Naive thymus-derived CD4-positive, alpha-beta T cell (primary cell): ENCODE measurements around the gene NUP98. TPM values are rescaled to one million over a fixed set of nuclear protein-coding genes. Genes with fewer than 3 reads are reported as not detected.
A peak's percentile ranks its signal among the peaks of the same experiment; 100 is the strongest.

Source experiments
- ATAC-seq: fragments of 150-1000 bp; cut with Tn5 transposase; 2 replicates; pipeline ENCODE4 v1.10.0; 2021; ENCODE audit warnings: mild to moderate bottlenecking, moderate library complexity
- CTCF ChIA-PET: fragments of 350-600 bp; sonication (Branson Sonifier 250); formaldehyde crosslinking; loops from one replicate; lab custom pipeline; 2021; ENCODE audit warnings: antibody characterized with exemption; lab: Charles Lee
- POLR2A ChIA-PET: fragments of 350-600 bp; sonication (Branson Sonifier 250); formaldehyde crosslinking; loops from one replicate; lab custom pipeline; 2021; ENCODE audit warnings: antibody characterized with exemption, inconsistent platforms; lab: Charles Lee
- DNase-seq, 9 donors: peaks; one replicate each; pipeline versions ENCODE4 v3.0.0 to v3.0.0-alpha.2; 2020 to 2022; ENCODE audit warnings: mixed read lengths in 1 of 9
- H3K27ac ChIP-seq: one replicate; pipeline ENCODE4 v1.7.0; 2013; ENCODE audit warnings: mild to moderate bottlenecking, low read depth, low read length, moderate library complexity
- H3K27me3 ChIP-seq, 2 donors: one replicate each; pipeline ENCODE4 v1.7.0; 2013; ENCODE audit warnings: low read length in 2 of 2, mild to moderate bottlenecking in 2 of 2, moderate library complexity in 2 of 2; ENCODE audit not compliant: control insufficient read depth in 2 of 2, insufficient read depth in 2 of 2
- H3K36me3 ChIP-seq, 3 experiments: 1 replicate in 2 of 3; 2 replicates in 1 of 3; pipeline ENCODE4 v1.7.0; 2013; ENCODE audit warnings: low read length in 3 of 3, mild to moderate bottlenecking in 3 of 3, moderate library complexity in 1 of 3; ENCODE audit not compliant: insufficient read depth in 3 of 3, control insufficient read depth in 2 of 3
- H3K4me1 ChIP-seq, 2 donors: one replicate each; pipeline ENCODE4 v1.7.0; 2013; ENCODE audit warnings: low read length in 2 of 2, mild to moderate bottlenecking in 2 of 2, moderate library complexity in 1 of 2; ENCODE audit not compliant: control insufficient read depth in 2 of 2, insufficient read depth in 2 of 2
- H3K4me3 ChIP-seq: 2 replicates; pipeline ENCODE4 v1.7.0; 2013; ENCODE audit warnings: mild to moderate bottlenecking, low read length
- H3K9me3 ChIP-seq, 3 experiments: 1 replicate in 2 of 3; 2 replicates in 1 of 3; pipeline ENCODE4 v1.7.0; 2013; ENCODE audit warnings: low read length in 3 of 3; ENCODE audit not compliant: control insufficient read depth in 2 of 3
- H3K27ac Mint-ChIP-seq, 9 donors: one replicate each; pipeline ENCODE4 v1.8.0; 2020 to 2022; ENCODE audit warnings: mixed read lengths in 9 of 9, mild to moderate bottlenecking in 8 of 9, moderate library complexity in 5 of 9, inconsistent platforms in 2 of 9
- H3K27me3 Mint-ChIP-seq, 5 donors: one replicate each; pipeline ENCODE4 v1.8.0; 2021 to 2022; ENCODE audit warnings: mixed read lengths in 5 of 5, mild to moderate bottlenecking in 1 of 5
- H3K36me3 Mint-ChIP-seq, 5 donors: one replicate each; pipeline ENCODE4 v1.8.0; 2020 to 2022; ENCODE audit warnings: mixed read lengths in 5 of 5, mild to moderate bottlenecking in 3 of 5, inconsistent platforms in 1 of 5
- H3K4me1 Mint-ChIP-seq, 7 donors: one replicate each; pipeline ENCODE4 v1.8.0; 2020 to 2022; ENCODE audit warnings: mixed read lengths in 7 of 7, mild to moderate bottlenecking in 3 of 7, inconsistent platforms in 1 of 7
- H3K4me3 Mint-ChIP-seq, 10 donors: one replicate each; pipeline ENCODE4 v1.8.0; 2020 to 2022; ENCODE audit warnings: mild to moderate bottlenecking in 10 of 10, mixed read lengths in 10 of 10, moderate library complexity in 6 of 10, inconsistent platforms in 2 of 10
- H3K9me3 Mint-ChIP-seq, 11 donors: one replicate each; pipeline ENCODE4 v1.8.0; 2020 to 2022; ENCODE audit warnings: mixed read lengths in 11 of 11, mild to moderate bottlenecking in 4 of 11, inconsistent platforms in 1 of 11, moderate library complexity in 1 of 11
- intact Hi-C, 2 donors: fragments of 100-400 bp; cut with micrococcal nuclease; formaldehyde crosslinking; loops; one replicate each; pipeline ENCODE4 v1.15.1; 2023
- polyA plus RNA-seq, 2 donors: library from polyadenylated mRNA; unstranded; fragments of 300-500 nt; fragmentation: Illumina TruSeq; gene quantifications; one replicate each; pipeline ENCODE4 v1.2.3, GENCODE V29; 2021
- total RNA-seq, 6 experiments: library from RNA in 5 of 6; stranded (reverse) in 5 of 6; gene quantifications; 1 replicate in 5 of 6; 2 replicates in 1 of 6; pipeline ENCODE4 v1.2.3 and lab custom pipeline; 2021 to 2026

Gene NUP98
- total and polyA plus RNA-seq, 7 experiments from 2014 or later: 45.0 to 137 (median 104) TPM

GRCh38 chr11:3669742-3670183, 127.6 kb downstream of the NUP98 start:
- Histone ChIP-seq H3K4me3 (no peak overlapping the region), H3K27ac (no peak overlapping the region), H3K27me3 (no peaks in the 10 kb centered on the region), H3K36me3 (peaks cover 6 to 89% (median 16%) of the 10 kb centered on the region in 3 experiments), H3K9me3 (no peaks in the 10 kb centered on the region), H3K4me1 (no peaks in the 10 kb centered on the region)
- POLR2A ChIA-PET: no interaction called here
- ATAC-seq (no peak), DNase-seq (no peak)
- CTCF ChIA-PET: no interaction called here
- peak overlapping the region in 3 of 9 donors; percentile 28 to 63 (median 58) for H3K27ac Mint-ChIP-seq
- H3K9me3 Mint-ChIP-seq: no peaks in the 10 kb centered on the region
- peaks cover 8 to 64% (median 37%) of the 10 kb centered on the region in 5 donors for H3K36me3 Mint-ChIP-seq
- no peak overlapping the region for H3K4me3 Mint-ChIP-seq
- intact Hi-C loops: no loop called here
- peaks cover 0 to 4% (median 0%) of the 10 kb centered on the region in 7 donors for H3K4me1 Mint-ChIP-seq
- H3K27me3 Mint-ChIP-seq: no peaks in the 10 kb centered on the region

GRCh38 chr11:3669128-3669527, 128.2 kb downstream of the NUP98 start:
- H3K4me1 ChIP-seq: no peaks in the 10 kb centered on the region
- H3K27ac ChIP-seq: no peak overlapping the region
- Mint-ChIP-seq H3K4me3 (no peak overlapping the region), H3K36me3 (peaks cover 7 to 59% (median 33%) of the 10 kb centered on the region in 5 donors), H3K27me3 (no peaks in the 10 kb centered on the region), H3K27ac (peak overlapping the region in 1 of 9 donors; percentile 32), H3K9me3 (no peaks in the 10 kb centered on the region), H3K4me1 (peaks cover 0 to 4% (median 0%) of the 10 kb centered on the region in 7 donors)
- no peak overlapping the region for H3K4me3 ChIP-seq
- DNase-seq (no peak), ATAC-seq (no peak)
- CTCF ChIA-PET: no interaction called here
- intact Hi-C loops: no loop called here
- H3K36me3 ChIP-seq: peaks cover 6 to 89% (median 16%) of the 10 kb centered on the region in 3 experiments
- no peaks in the 10 kb centered on the region for H3K27me3 ChIP-seq
- H3K9me3 ChIP-seq: no peaks in the 10 kb centered on the region
- POLR2A ChIA-PET: no interaction called here

- Histone ChIP-seq H3K9me3 (no peaks in the 10 kb centered on the region), H3K4me1 (no peaks in the 10 kb centered on the region), H3K27me3 (no peaks in the 10 kb centered on the region), H3K27ac (no peak overlapping the region), H3K4me3 (no peak overlapping the region), H3K36me3 (peaks cover under 1 to 76% (median 6%) of the 10 kb centered on the region in 3 experiments)
- Mint-ChIP-seq H3K36me3 (peaks cover 9 to 57% (median 27%) of the 10 kb centered on the region in 5 donors), H3K9me3 (no peaks in the 10 kb centered on the region), H3K4me3 (no peak overlapping the region), H3K4me1 (peaks cover 0 to 4% (median 0%) of the 10 kb centered on the region in 7 donors), H3K27ac (no peak overlapping the region), H3K27me3 (no peaks in the 10 kb centered on the region)
- ChIA-PET CTCF (no interaction called here), POLR2A (no interaction called here)
- no peak for ATAC-seq
- DNase-seq: no peak
- intact Hi-C loops: no loop called here
Measured at GRCh38 chr11:3667149-3668035, 130.0 kb downstream of the NUP98 start.

- Mint-ChIP-seq H3K4me3 (no peak overlapping the region), H3K9me3 (no peaks in the 10 kb centered on the region), H3K36me3 (peaks cover 7 to 51% (median 23%) of the 10 kb centered on the region in 5 donors), H3K4me1 (peaks cover 0 to 1% (median 0%) of the 10 kb centered on the region in 7 donors), H3K27ac (peak overlapping the region in 2 of 9 donors; percentile 18 to 27), H3K27me3 (no peaks in the 10 kb centered on the region)
- H3K27me3 ChIP-seq: no peaks in the 10 kb centered on the region
- H3K27ac ChIP-seq: no peak overlapping the region
- no peaks in the 10 kb centered on the region for H3K4me1 ChIP-seq
- ChIA-PET POLR2A (no interaction called here), CTCF (no interaction called here)
- H3K36me3 ChIP-seq: peaks cover 0 to 62% (median 6%) of the 10 kb centered on the region in 3 experiments
- intact Hi-C loops: no loop called here
- DNase-seq (no peak), ATAC-seq (no peak)
- H3K9me3 ChIP-seq: no peaks in the 10 kb centered on the region
- no peak overlapping the region for H3K4me3 ChIP-seq
Measured at GRCh38 chr11:3666023-3666530, 131.3 kb downstream of the NUP98 start.

- peaks cover 7 to 47% (median 20%) of the 10 kb centered on the region in 5 donors for H3K36me3 Mint-ChIP-seq
- POLR2A ChIA-PET: no interaction called here
- H3K9me3 Mint-ChIP-seq: no peaks in the 10 kb centered on the region
- no peak for DNase-seq
- Histone ChIP-seq H3K9me3 (no peaks in the 10 kb centered on the region), H3K27me3 (no peaks in the 10 kb centered on the region), H3K36me3 (peaks cover 0 to 58% (median 6%) of the 10 kb centered on the region in 3 experiments), H3K4me1 (no peaks in the 10 kb centered on the region), H3K4me3 (no peak overlapping the region), H3K27ac (no peak overlapping the region)
- peaks cover 0 to 3% (median 0%) of the 10 kb centered on the region in 7 donors for H3K4me1 Mint-ChIP-seq
- CTCF ChIA-PET: no interaction called here
- intact Hi-C loops: no loop called here
- no peak overlapping the region for H3K4me3 Mint-ChIP-seq
- ATAC-seq: no peak
- H3K27ac Mint-ChIP-seq: peak overlapping the region in 2 of 9 donors; percentile 18 to 67
- H3K27me3 Mint-ChIP-seq: no peaks in the 10 kb centered on the region
Measured at GRCh38 chr11:3665336-3666022, 131.9 kb downstream of the NUP98 start.

- H3K27ac ChIP-seq: no peak overlapping the region
- no peak for DNase-seq
- peaks cover 0 to 44% (median 6%) of the 10 kb centered on the region in 3 experiments for H3K36me3 ChIP-seq
- Mint-ChIP-seq H3K4me3 (no peak overlapping the region), H3K27ac (no peak overlapping the region), H3K27me3 (no peaks in the 10 kb centered on the region), H3K4me1 (peaks cover 0 to 3% (median 0%) of the 10 kb centered on the region in 7 donors), H3K9me3 (no peaks in the 10 kb centered on the region), H3K36me3 (peaks cover 6 to 35% (median 13%) of the 10 kb centered on the region in 5 donors)
- H3K27me3 ChIP-seq: no peaks in the 10 kb centered on the region
- H3K4me1 ChIP-seq: no peaks in the 10 kb centered on the region
- H3K4me3 ChIP-seq: no peak overlapping the region
- ChIA-PET POLR2A (no interaction called here), CTCF (no interaction called here)
- ATAC-seq: no peak
- no peaks in the 10 kb centered on the region for H3K9me3 ChIP-seq
- intact Hi-C loops: no loop called here
Measured at GRCh38 chr11:3664032-3664630, 133.2 kb downstream of the NUP98 start.
